IMR-90 (cell line): ENCODE data around the gene NUDT12. TPM values are rescaled to one million over a fixed set of nuclear protein-coding genes. Genes with fewer than 3 reads are reported as not detected.

Experiments
- ATAC-seq: fragments of 200-7000 bp; cut with Tn5 transposase; 2 replicates; pipeline ENCODE4 v1.9.1; 2020; ENCODE audit warnings: low read depth, mild to moderate bottlenecking, moderate library complexity
- BruUV-seq: library from RNA; stranded (reverse); fragments of 400-500 nt; replicated peaks from 2 replicates; lab custom pipeline; 2021; lab: Mats Ljungman, UMichigan
- CTCF ChIA-PET: fragments of 300-600 bp; formaldehyde crosslinking; extraction: SDS; loops from one replicate; lab custom pipeline; 2021; ENCODE audit warnings: antibody characterized with exemption; lab: Yijun Ruan, JAX
- POLR2A ChIA-PET: fragments of 300-600 bp; sonication (Branson Sonifier 250); formaldehyde crosslinking; loops from one replicate; lab custom pipeline; 2022; ENCODE audit warnings: antibody characterized with exemption; ENCODE audit not compliant: unreplicated experiment; lab: Charles Lee
- DNase-seq: peaks from one replicate; pipeline ENCODE4 v3.0.0; 2013
- H2AFZ ChIP-seq: replicated peaks from 2 replicates; pipeline ENCODE3; 2013; ENCODE audit warnings: low read length, mild to moderate bottlenecking; ENCODE audit not compliant: poor library complexity
- H2AK5ac ChIP-seq: 2 replicates; pipeline ENCODE4 v1.6.1; 2013; ENCODE audit warnings: low read depth, low read length, inconsistent platforms
- H2AK9ac ChIP-seq: replicated peaks from 2 replicates; pipeline ENCODE3; 2013; ENCODE audit warnings: mild to moderate bottlenecking, low read depth, low read length, moderate library complexity; ENCODE audit not compliant: poor library complexity
- H2BK120ac ChIP-seq: 2 replicates; pipeline ENCODE4 v1.6.1; 2013; ENCODE audit warnings: low read depth, low read length, inconsistent platforms
- H2BK15ac ChIP-seq: 3 replicates; pipeline ENCODE4 v1.6.1; 2013; ENCODE audit warnings: low read depth, low read length, inconsistent platforms
- H2BK20ac ChIP-seq: 2 replicates; pipeline ENCODE4 v1.6.1; 2013; ENCODE audit warnings: low read depth, mild to moderate bottlenecking, inconsistent platforms, low read length, moderate library complexity
- H2BK5ac ChIP-seq: 2 replicates; pipeline ENCODE4 v1.6.1; 2013; ENCODE audit warnings: mild to moderate bottlenecking, low read depth, low read length, inconsistent platforms; ENCODE audit not compliant: poor library complexity, severe bottlenecking
- H3K14ac ChIP-seq: replicated peaks from 2 replicates; pipeline ENCODE4 v1.6.1; 2013; ENCODE audit warnings: low read depth, low read length, inconsistent platforms
- H3K18ac ChIP-seq: 2 replicates; pipeline ENCODE4 v1.6.1; 2013; ENCODE audit warnings: low read depth, low read length, control low read depth
- H3K23ac ChIP-seq: 2 replicates; pipeline ENCODE4 v1.6.1; 2013; ENCODE audit warnings: low read depth, low read length, inconsistent platforms
- H3K27ac ChIP-seq: 2 replicates; pipeline ENCODE4 v1.5.1; 2013; ENCODE audit warnings: mild to moderate bottlenecking, control low read depth, low read length; ENCODE audit not compliant: insufficient read depth
- H3K27me3 ChIP-seq: 2 replicates; pipeline ENCODE4 v1.6.1; 2013; ENCODE audit warnings: low read length; ENCODE audit not compliant: control insufficient read depth, insufficient read depth
- H3K36me3 ChIP-seq: 2 replicates; pipeline ENCODE4 v1.6.1; 2013; ENCODE audit warnings: low read length, mixed read lengths; ENCODE audit not compliant: control insufficient read depth, insufficient read depth
- H3K4ac ChIP-seq: 2 replicates; pipeline ENCODE4 v1.6.1; 2013; ENCODE audit warnings: low read depth, low read length, inconsistent platforms
- H3K4me1 ChIP-seq: 2 replicates; pipeline ENCODE4 v1.6.1; 2013; ENCODE audit warnings: low read length, mixed read lengths; ENCODE audit not compliant: control insufficient read depth, insufficient read depth
- H3K4me2 ChIP-seq: 2 replicates; pipeline ENCODE4 v1.6.1; 2013; ENCODE audit warnings: low read depth, mild to moderate bottlenecking, control low read depth, low read length, moderate library complexity
- H3K4me3 ChIP-seq: 2 replicates; pipeline ENCODE4 v1.5.1; 2013; ENCODE audit warnings: low read depth, mild to moderate bottlenecking, control low read depth, low read length, moderate library complexity; ENCODE audit not compliant: insufficient read depth
- H3K56ac ChIP-seq: 2 replicates; pipeline ENCODE4 v1.6.1; 2013; ENCODE audit warnings: low read length, inconsistent platforms; ENCODE audit not compliant: insufficient read depth; ENCODE audit errors: extremely low read depth
- H3K79me1 ChIP-seq, 2 experiments: 2 replicates each; pipeline ENCODE4 v1.6.1; 2013; ENCODE audit warnings: low read length in 2 of 2, inconsistent platforms in 1 of 2, low read depth in 1 of 2
- H3K9ac ChIP-seq: 2 replicates; pipeline ENCODE4 v1.6.1; 2013; ENCODE audit warnings: low read depth, low read length, control low read depth
- H3K9me1 ChIP-seq: 2 replicates; pipeline ENCODE4 v1.6.1; 2013; ENCODE audit warnings: low read length, inconsistent platforms; ENCODE audit not compliant: insufficient read depth
- H3K9me3 ChIP-seq: 2 replicates; pipeline ENCODE4 v1.6.1; 2013; ENCODE audit warnings: low read length; ENCODE audit not compliant: control insufficient read depth, insufficient read depth
- H4K20me1 ChIP-seq: 2 replicates; pipeline ENCODE4 v1.6.1; 2013; ENCODE audit warnings: low read length, inconsistent platforms; ENCODE audit not compliant: insufficient read depth
- H4K5ac ChIP-seq: 2 replicates; pipeline ENCODE4 v1.6.1; 2013; ENCODE audit warnings: mild to moderate bottlenecking, low read depth, low read length, control low read depth
- H4K8ac ChIP-seq, 2 experiments: 2 replicates each; pipeline ENCODE4 v1.6.1; 2013; ENCODE audit warnings: low read depth in 2 of 2, low read length in 2 of 2, control low read depth in 1 of 2, inconsistent platforms in 1 of 2
- H4K91ac ChIP-seq: 2 replicates; pipeline ENCODE4 v1.6.1; 2013; ENCODE audit warnings: low read depth, low read length, inconsistent platforms; ENCODE audit not compliant: insufficient read depth
- BHLHE40 ChIP-seq: fragments of 150-350 bp; IDR thresholded peaks from 2 replicates; pipeline ENCODE4 v1.6.1; 2016; ENCODE audit warnings: mild to moderate bottlenecking, low read depth, low read length
- CEBPB ChIP-seq: IDR thresholded peaks from 2 replicates; pipeline ENCODE4 v1.6.1; 2012; ENCODE audit warnings: low read depth, low read length, improper control_type of control experiment
- CHD1 ChIP-seq: IDR thresholded peaks from 2 replicates; pipeline ENCODE4 v1.6.1; 2012; ENCODE audit warnings: low read depth, low read length, improper control_type of control experiment
- FOS ChIP-seq: fragments of 150-350 bp; IDR thresholded peaks from 2 replicates; pipeline ENCODE4 v1.6.1; 2016; ENCODE audit warnings: low read depth, low read length
- MAFK ChIP-seq: IDR thresholded peaks from 2 replicates; pipeline ENCODE4 v1.6.1; 2012; ENCODE audit warnings: low read depth, low read length, improper control_type of control experiment
- MAZ ChIP-seq: IDR thresholded peaks from 2 replicates; pipeline ENCODE4 v1.6.1; 2012; ENCODE audit warnings: low read depth, mild to moderate bottlenecking, low read length, improper control_type of control experiment, moderate library complexity, borderline replicate concordance
- MXI1 ChIP-seq: IDR thresholded peaks from 2 replicates; pipeline ENCODE4 v1.6.1; 2012; ENCODE audit warnings: low read depth, mild to moderate bottlenecking, low read length, moderate library complexity, borderline replicate concordance
- NFE2L2 ChIP-seq: fragments of 150-350 bp; IDR thresholded peaks from 2 replicates; pipeline ENCODE4 v1.6.1; 2016; ENCODE audit warnings: low read depth, mild to moderate bottlenecking, low read length
- POLR2A ChIP-seq: IDR thresholded peaks from 2 replicates; pipeline ENCODE4 v1.6.1; 2012; ENCODE audit warnings: mild to moderate bottlenecking, low read depth, low read length
- RAD21 ChIP-seq: IDR thresholded peaks from 2 replicates; pipeline ENCODE4 v1.6.1; 2012; ENCODE audit warnings: low read length, improper control_type of control experiment
- RCOR1 ChIP-seq: IDR thresholded peaks from 2 replicates; pipeline ENCODE4 v1.6.1; 2012; ENCODE audit warnings: mild to moderate bottlenecking, low read length, improper control_type of control experiment; ENCODE audit not compliant: insufficient replicate concordance
- RFX5 ChIP-seq: IDR thresholded peaks from 2 replicates; pipeline ENCODE4 v1.8.0; 2012; ENCODE audit warnings: low read depth, mild to moderate bottlenecking, low read length, moderate library complexity
- SMC3 ChIP-seq: fragments of 150-350 bp; IDR thresholded peaks from 2 replicates; pipeline ENCODE4 v1.6.1; 2016; ENCODE audit warnings: low read depth, mild to moderate bottlenecking, antibody characterized with exemption, low read length, moderate library complexity
- WGBS, 2 experiments: methylation state at CpG; one replicate each; pipeline versions ENCODE4 v1.1.5 to v1.1.7; 2013; ENCODE audit warnings: missing lambda C conversion rate in 2 of 2; ENCODE audit not compliant: insufficient read length in 1 of 2; ENCODE audit errors: extremely low coverage in 2 of 2; 5-methylcytosine and 5-hydroxymethylcytosine counted together
- dilution Hi-C: fragments of 300-500 bp; cut with HindIII; formaldehyde crosslinking; loops from one replicate; pipeline ENCODE4 v1.14.3; 2018; ENCODE audit warnings: low sequenced_read_pairs; ENCODE audit not compliant: unreplicated experiment
- in situ Hi-C: fragments of 300-500 bp; cut with MboI; formaldehyde crosslinking; loops from 3 replicates; pipeline ENCODE4 v1.14.3; 2019; ENCODE audit warnings: low sequenced_read_pairs, inconsistent platforms, mixed read lengths
- intact Hi-C: fragments of 100-400 bp; cut with micrococcal nuclease; formaldehyde crosslinking; loops from 2 replicates; pipeline ENCODE4 v1.10.0; 2022
- polyA plus RNA-seq, 3 experiments: library from polyadenylated mRNA; depleted of rRNA; stranded (reverse); fragments of >200 nt; gene quantifications; 2 replicates each; pipeline ENCODE4 v1.2.3, GENCODE V29; 2012; ENCODE audit warnings: low replicate concordance in 1 of 3
- total RNA-seq: library from RNA; depleted of rRNA; stranded (reverse); fragments of >200 nt; gene quantifications from 2 replicates; pipeline ENCODE4 v1.2.3, GENCODE V29; 2012
- TF ChIP-seq, protein P1 (sequence below): fragments of 150-350 bp; IDR thresholded peaks from 2 replicates; pipeline ENCODE4 v1.6.1; 2016; ENCODE audit warnings: low read depth, mild to moderate bottlenecking, low read length, moderate library complexity, borderline replicate concordance
- TF ChIP-seq, protein P2 (sequence below): conservative IDR thresholded peaks from 2 replicates; pipeline ENCODE4 v1.5.1; 2012; ENCODE audit warnings: mild to moderate bottlenecking, low read depth, low read length, improper control_type of control experiment
- TF ChIP-seq, protein P3 (sequence below): fragments of 150-350 bp; IDR thresholded peaks from 2 replicates; pipeline ENCODE4 v1.6.1; 2017; ENCODE audit warnings: mild to moderate bottlenecking, antibody characterized with exemption, low read length, low read depth

Gene NUDT12
- total and polyA plus RNA-seq, 2 of the 4 experiments (the other 2 are of a cell fraction), result 3.7 to 5.9 TPM

DNA sequence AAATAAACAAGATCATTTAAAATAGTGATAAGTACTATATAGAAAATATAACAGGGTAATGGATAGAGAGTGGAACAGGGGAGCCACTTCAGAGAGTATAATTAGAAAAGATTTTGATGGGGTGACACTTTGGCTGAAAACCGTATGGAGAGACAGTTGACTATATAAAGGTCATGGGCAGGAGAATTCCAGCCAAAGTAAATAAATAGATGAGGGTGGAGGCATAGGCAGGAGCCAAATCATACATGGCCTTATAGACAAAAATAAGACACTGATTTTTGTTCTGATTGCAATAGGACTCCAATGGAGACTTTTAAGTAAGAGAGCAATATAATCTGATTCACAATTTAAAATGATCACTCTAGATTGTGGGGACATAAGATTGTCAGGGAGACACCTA, 37.5 kb upstream of the NUDT12 start:
- no peak overlapping the region for H3K18ac ChIP-seq
- H4K20me1 ChIP-seq, result no peaks in the 10 kb centered on the region
- no peak overlapping the region for H2AFZ ChIP-seq
- H3K9me3 ChIP-seq, result no peaks in the 10 kb centered on the region
- no peak overlapping the region for H2AK9ac ChIP-seq
- BruUV-seq, result no TSS peak
- no peak overlapping the region for H2BK120ac ChIP-seq
- H3K56ac ChIP-seq, result no peak overlapping the region
- H3K9ac ChIP-seq, result no peak overlapping the region
- H3K4me3 ChIP-seq, result no peak overlapping the region
- no peak overlapping the region for H3K4me2 ChIP-seq
- no peak overlapping the region for H2BK20ac ChIP-seq
- ATAC-seq (no peak), DNase-seq (no peak)
- H4K5ac ChIP-seq, result no peak overlapping the region
- intact Hi-C loops (no loop called here), dilution Hi-C loops (no loop called here), in situ Hi-C loops (no loop called here)
- CTCF ChIA-PET, result interaction anchor here (0.6 kb wide), 1 partner anchor 139 kb away, joined by 3 read pairs; no protein-coding TSS in a partner anchor
- H3K27ac ChIP-seq, result no peak overlapping the region
- no peaks in the 10 kb centered on the region for H3K4me1 ChIP-seq
- no peaks in the 10 kb centered on the region for H3K9me1 ChIP-seq
- no peak for TF ChIP-seq SMC3
- no peak for TF ChIP-seq MAZ
- no peak for TF ChIP-seq MAFK
- no peak for TF ChIP-seq RAD21
- TF ChIP-seq CHD1, result no peak
- TF ChIP-seq, protein P1, sequence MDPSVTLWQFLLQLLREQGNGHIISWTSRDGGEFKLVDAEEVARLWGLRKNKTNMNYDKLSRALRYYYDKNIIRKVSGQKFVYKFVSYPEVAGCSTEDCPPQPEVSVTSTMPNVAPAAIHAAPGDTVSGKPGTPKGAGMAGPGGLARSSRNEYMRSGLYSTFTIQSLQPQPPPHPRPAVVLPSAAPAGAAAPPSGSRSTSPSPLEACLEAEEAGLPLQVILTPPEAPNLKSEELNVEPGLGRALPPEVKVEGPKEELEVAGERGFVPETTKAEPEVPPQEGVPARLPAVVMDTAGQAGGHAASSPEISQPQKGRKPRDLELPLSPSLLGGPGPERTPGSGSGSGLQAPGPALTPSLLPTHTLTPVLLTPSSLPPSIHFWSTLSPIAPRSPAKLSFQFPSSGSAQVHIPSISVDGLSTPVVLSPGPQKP, result no peak
- TF ChIP-seq, protein P2, sequence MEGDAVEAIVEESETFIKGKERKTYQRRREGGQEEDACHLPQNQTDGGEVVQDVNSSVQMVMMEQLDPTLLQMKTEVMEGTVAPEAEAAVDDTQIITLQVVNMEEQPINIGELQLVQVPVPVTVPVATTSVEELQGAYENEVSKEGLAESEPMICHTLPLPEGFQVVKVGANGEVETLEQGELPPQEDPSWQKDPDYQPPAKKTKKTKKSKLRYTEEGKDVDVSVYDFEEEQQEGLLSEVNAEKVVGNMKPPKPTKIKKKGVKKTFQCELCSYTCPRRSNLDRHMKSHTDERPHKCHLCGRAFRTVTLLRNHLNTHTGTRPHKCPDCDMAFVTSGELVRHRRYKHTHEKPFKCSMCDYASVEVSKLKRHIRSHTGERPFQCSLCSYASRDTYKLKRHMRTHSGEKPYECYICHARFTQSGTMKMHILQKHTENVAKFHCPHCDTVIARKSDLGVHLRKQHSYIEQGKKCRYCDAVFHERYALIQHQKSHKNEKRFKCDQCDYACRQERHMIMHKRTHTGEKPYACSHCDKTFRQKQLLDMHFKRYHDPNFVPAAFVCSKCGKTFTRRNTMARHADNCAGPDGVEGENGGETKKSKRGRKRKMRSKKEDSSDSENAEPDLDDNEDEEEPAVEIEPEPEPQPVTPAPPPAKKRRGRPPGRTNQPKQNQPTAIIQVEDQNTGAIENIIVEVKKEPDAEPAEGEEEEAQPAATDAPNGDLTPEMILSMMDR, result no peak
- TF ChIP-seq RFX5, result no peak
- TF ChIP-seq CEBPB, result no peak
- TF ChIP-seq, protein P3, sequence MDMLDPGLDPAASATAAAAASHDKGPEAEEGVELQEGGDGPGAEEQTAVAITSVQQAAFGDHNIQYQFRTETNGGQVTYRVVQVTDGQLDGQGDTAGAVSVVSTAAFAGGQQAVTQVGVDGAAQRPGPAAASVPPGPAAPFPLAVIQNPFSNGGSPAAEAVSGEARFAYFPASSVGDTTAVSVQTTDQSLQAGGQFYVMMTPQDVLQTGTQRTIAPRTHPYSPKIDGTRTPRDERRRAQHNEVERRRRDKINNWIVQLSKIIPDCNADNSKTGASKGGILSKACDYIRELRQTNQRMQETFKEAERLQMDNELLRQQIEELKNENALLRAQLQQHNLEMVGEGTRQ, result no peak
- TF ChIP-seq NFE2L2, result no peak
- TF ChIP-seq POLR2A, result no peak
- TF ChIP-seq FOS, result no peak
- TF ChIP-seq BHLHE40, result no peak
- TF ChIP-seq RCOR1, result no peak
- no peak for TF ChIP-seq MXI1
- no peaks in the 10 kb centered on the region for H3K79me1 ChIP-seq
- no peak overlapping the region for H2BK15ac ChIP-seq
- no peak overlapping the region for H4K8ac ChIP-seq
- H3K27me3 ChIP-seq, result no peaks in the 10 kb centered on the region
- H3K23ac ChIP-seq, result no peak overlapping the region
- H4K91ac ChIP-seq, result no peak overlapping the region
- POLR2A ChIA-PET, result no interaction called here
- WGBS, 2 experiments, result 25% methylated on average over 1 of the region's 1 CpG; no CpG with 5 or more reads in 1 of the 2 experiments
- no peak overlapping the region for H2AK5ac ChIP-seq
- H3K36me3 ChIP-seq, result no peaks in the 10 kb centered on the region
- no peak overlapping the region for H3K4ac ChIP-seq
- no peak overlapping the region for H3K14ac ChIP-seq
- no peak overlapping the region for H2BK5ac ChIP-seq
